ENCODE measurements around the gene MOB3A.

- no peak for TF ChIP-seq CTCF (conservative IDR thresholded peaks at IDR 0.05; ENCODE audit: low read length)
- TF ChIP-seq EZH2phosphoT487 (IDR thresholded peaks at IDR 0.05; ENCODE audit: borderline replicate concordance) = no peak
Observed at GRCh38 chr19:2039089-2039958, 56.8 kb downstream of the MOB3A start.

Data from Loucy (cell line).